ENCODE results near the gene DNAJC12.

DNAJC12 gene

DNA sequence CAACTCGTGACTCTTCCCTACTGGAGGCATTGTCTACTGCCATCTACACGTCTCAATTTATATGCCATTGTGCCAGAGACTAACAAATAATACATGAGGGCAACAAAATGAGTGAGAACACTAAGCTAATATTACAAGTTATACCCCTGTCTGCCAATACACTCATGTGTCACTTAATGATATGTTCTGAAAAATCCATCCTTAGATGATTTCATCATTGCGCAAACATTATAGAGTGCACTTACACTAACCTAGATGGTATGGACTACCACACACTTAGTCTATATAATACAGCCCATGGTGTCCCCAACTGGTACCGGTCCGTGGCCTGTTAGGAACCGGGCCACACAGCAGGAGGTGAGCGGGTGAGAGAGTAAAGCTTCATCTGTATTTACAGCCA lies 77.7 kb downstream of the DNAJC12 start:
- DNase-seq, result no peak
